BJ (cell line): ENCODE results near the gene HOXB4. TPM values are rescaled to one million over a fixed set of nuclear protein-coding genes. Genes with fewer than 3 reads are reported as not detected.

ENCODE experiments used
- CTCF ChIA-PET: fragments of 350-600 bp; formaldehyde crosslinking; extraction: SDS; loops from one replicate; lab custom pipeline; 2021; ENCODE audit warnings: antibody characterized with exemption, inconsistent platforms; lab: Yijun Ruan, JAX
- POLR2A ChIA-PET: fragments of 300-600 bp; sonication (Branson Sonifier 250); formaldehyde crosslinking; extraction: SDS; loops from one replicate; lab custom pipeline; 2021; ENCODE audit warnings: antibody characterized with exemption; lab: Charles Lee
- DNase-seq: peaks from one replicate; pipeline ENCODE4 v3.0.0-alpha.2; 2011; ENCODE audit warnings: low read depth
- H3K27me3 ChIP-seq: 2 replicates; pipeline ENCODE4 v1.6.0; 2011; ENCODE audit warnings: low read length; ENCODE audit not compliant: control insufficient read depth, insufficient read depth
- H3K36me3 ChIP-seq: 2 replicates; pipeline ENCODE4 v1.5.1; 2011; ENCODE audit warnings: low read length; ENCODE audit not compliant: control insufficient read depth, insufficient read depth
- H3K4me3 ChIP-seq: 2 replicates; pipeline ENCODE4 v1.5.1; 2011; ENCODE audit warnings: low read depth, mild to moderate bottlenecking, control low read depth, low read length
- CTCF ChIP-seq: IDR thresholded peaks from 2 replicates; pipeline ENCODE4 v1.5.1; 2011; ENCODE audit warnings: low read depth, mild to moderate bottlenecking, control low read depth, inconsistent platforms, low read length, moderate library complexity; ENCODE audit not compliant: insufficient read depth
- polyA plus RNA-seq: library from polyadenylated mRNA; depleted of rRNA; stranded (reverse); fragments of >200 nt; gene quantifications from 2 replicates; pipeline ENCODE4 v1.2.3, GENCODE V29; 2011

HOXB4 gene
- polyA plus RNA-seq, 1 experiment: not detected

GRCh38 chr17:48567209-48567608 is 10.9 kb downstream of the HOXB4 start:
- no peaks in the 10 kb centered on the region for H3K36me3 ChIP-seq
- DNase-seq: no peak
- POLR2A ChIA-PET: no interaction called here
- TF ChIP-seq CTCF: no peak
- H3K4me3 ChIP-seq: no peak overlapping the region
- peaks cover 80% of the 10 kb centered on the region for H3K27me3 ChIP-seq
- CTCF ChIA-PET: interaction anchor here (1.3 kb wide), 1 partner anchor 220 kb away, joined by 3 read pairs; no protein-coding TSS in a partner anchor

- no peak for TF ChIP-seq CTCF
- Histone ChIP-seq H3K36me3 (no peaks in the 10 kb centered on the region), H3K27me3 (peaks cover 76% of the 10 kb centered on the region), H3K4me3 (no peak overlapping the region)
- POLR2A ChIA-PET: no interaction called here
- CTCF ChIA-PET: interaction anchor here (0.5 to 1.3 kb wide), 2 partner anchors 220 to 424 kb away, joined by 3 read pairs; no protein-coding TSS in a partner anchor
- DNase-seq: no peak
Observed at GRCh38 chr17:48566717-48567116, 11.4 kb downstream of the HOXB4 start.

GRCh38 chr17:48565925-48566710 is 12.0 kb downstream of the HOXB4 start:
- POLR2A ChIA-PET: no interaction called here
- no peak for TF ChIP-seq CTCF
- CTCF ChIA-PET: interaction anchor here (0.5 to 1.3 kb wide), 2 partner anchors 219 to 424 kb away, joined by 3 read pairs; no protein-coding TSS in a partner anchor
- H3K27me3 ChIP-seq: peaks cover 74% of the 10 kb centered on the region
- no peak for DNase-seq
- no peak overlapping the region for H3K4me3 ChIP-seq
- no peaks in the 10 kb centered on the region for H3K36me3 ChIP-seq

- DNase-seq: no peak
- ChIA-PET CTCF (interaction anchor here (1.5 kb wide), 1 partner anchor 72 kb away, joined by 4 read pairs; no protein-coding TSS in a partner anchor), POLR2A (no interaction called here)
- Histone ChIP-seq H3K27me3 (peaks cover 66% of the 10 kb centered on the region), H3K4me3 (no peak overlapping the region), H3K36me3 (no peaks in the 10 kb centered on the region)
- no peak for TF ChIP-seq CTCF
Observed at GRCh38 chr17:48565022-48565554, 13.1 kb downstream of the HOXB4 start.

GRCh38 chr17:48564188-48565021 is 13.7 kb downstream of the HOXB4 start:
- peaks cover 63% of the 10 kb centered on the region for H3K27me3 ChIP-seq
- no peak for DNase-seq
- CTCF ChIA-PET: interaction anchor here (1.5 kb wide), 1 partner anchor 72 kb away, joined by 4 read pairs; no protein-coding TSS in a partner anchor
- no peaks in the 10 kb centered on the region for H3K36me3 ChIP-seq
- no peak for TF ChIP-seq CTCF
- POLR2A ChIA-PET: no interaction called here
- no peak overlapping the region for H3K4me3 ChIP-seq
